ENCODE measurements around the gene TRIM73.
"Not testable (repeated sequence)": the region's sequence is repeated elsewhere in the genome, so short reads cannot be mapped to it uniquely, and the experiment has no call there.

DNA sequence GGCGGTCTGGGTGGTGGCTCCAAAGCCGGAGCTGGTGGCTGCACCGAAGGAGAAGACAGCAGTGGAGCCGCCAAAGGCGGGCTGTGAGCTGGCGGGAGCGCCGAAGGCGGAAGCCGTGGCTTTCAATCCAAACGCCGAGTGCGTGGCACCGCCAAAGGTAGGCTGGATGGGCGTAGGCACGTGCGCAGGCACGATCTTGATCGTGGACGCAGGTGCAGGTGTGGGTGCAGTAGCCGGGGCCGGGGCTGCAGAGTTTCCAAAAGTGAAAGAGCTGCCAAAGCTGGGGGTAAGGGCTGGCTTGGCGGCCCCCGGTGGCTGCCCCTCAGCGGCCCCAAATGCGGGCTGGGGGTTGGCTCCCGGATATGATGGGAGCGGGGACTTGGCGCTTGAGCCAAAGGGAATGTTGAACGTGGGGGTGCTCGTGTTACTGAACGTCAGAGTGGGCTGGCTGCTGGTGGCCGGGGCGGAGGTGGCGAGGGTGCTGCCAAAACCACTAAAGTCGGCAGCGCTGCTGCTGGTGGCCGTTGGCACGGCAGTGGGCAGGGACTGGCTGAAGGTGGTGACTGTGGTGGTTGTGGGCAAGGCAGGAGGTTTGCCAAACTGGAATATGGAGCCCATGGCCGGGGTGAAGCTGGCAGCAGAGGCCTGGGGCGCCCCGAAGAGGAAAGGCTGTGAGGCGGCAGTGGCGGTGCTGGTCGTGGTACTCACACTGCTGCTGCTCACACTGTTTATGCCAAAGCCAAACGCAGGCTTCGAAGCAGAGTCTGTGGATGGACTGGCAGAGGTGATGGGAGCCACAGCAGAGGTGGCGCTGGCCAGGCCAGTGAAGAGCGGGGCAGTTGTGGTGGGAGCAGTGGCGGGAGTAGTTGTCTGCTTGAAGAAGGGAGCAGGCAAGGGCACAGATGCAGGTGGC lies 26.6 kb downstream of the TRIM73 start:
- TF ChIP-seq, protein P1, sequence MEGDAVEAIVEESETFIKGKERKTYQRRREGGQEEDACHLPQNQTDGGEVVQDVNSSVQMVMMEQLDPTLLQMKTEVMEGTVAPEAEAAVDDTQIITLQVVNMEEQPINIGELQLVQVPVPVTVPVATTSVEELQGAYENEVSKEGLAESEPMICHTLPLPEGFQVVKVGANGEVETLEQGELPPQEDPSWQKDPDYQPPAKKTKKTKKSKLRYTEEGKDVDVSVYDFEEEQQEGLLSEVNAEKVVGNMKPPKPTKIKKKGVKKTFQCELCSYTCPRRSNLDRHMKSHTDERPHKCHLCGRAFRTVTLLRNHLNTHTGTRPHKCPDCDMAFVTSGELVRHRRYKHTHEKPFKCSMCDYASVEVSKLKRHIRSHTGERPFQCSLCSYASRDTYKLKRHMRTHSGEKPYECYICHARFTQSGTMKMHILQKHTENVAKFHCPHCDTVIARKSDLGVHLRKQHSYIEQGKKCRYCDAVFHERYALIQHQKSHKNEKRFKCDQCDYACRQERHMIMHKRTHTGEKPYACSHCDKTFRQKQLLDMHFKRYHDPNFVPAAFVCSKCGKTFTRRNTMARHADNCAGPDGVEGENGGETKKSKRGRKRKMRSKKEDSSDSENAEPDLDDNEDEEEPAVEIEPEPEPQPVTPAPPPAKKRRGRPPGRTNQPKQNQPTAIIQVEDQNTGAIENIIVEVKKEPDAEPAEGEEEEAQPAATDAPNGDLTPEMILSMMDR (IDR thresholded peaks at IDR 0.05; ENCODE audit: borderline replicate concordance, extremely low read depth, low read length, poor library complexity, severe bottlenecking) = not testable (repeated sequence)
- TF ChIP-seq EZH2 (IDR thresholded peaks at IDR 0.05; ENCODE audit: borderline replicate concordance, low read depth, low read length, severe bottlenecking) = not testable (repeated sequence)

All from DND-41 (cell line).